Left lung (tissue), 10 donors: ENCODE data around the gene MIGA2. TPM values are rescaled to one million over a fixed set of nuclear protein-coding genes. Genes with fewer than 3 reads are reported as not detected.
A peak's percentile ranks its signal among the peaks of the same experiment; 100 is the strongest.

Experiments
- ATAC-seq: fragments of 200-7000 bp; cut with Tn5 transposase; one replicate; pipeline ENCODE4 v1.9.1; 2020; ENCODE audit warnings: moderate library complexity
- DNase-seq, 4 donors: peaks; one replicate each; pipeline ENCODE4 v3.0.0-alpha.2; 2013 to 2020
- H3K27ac ChIP-seq, 2 donors: fragments of 200-600 bp; sonication (generic) in 1 of 2; one replicate each; pipeline versions ENCODE4 v1.5.0 to v1.8.0; 2020 to 2021
- H3K27me3 ChIP-seq, 2 donors: fragments of 200-600 bp; sonication (generic) in 1 of 2; one replicate each; pipeline versions ENCODE4 v1.5.0 to v1.8.0; 2020 to 2021
- H3K36me3 ChIP-seq, 2 donors: fragments of 200-600 bp; sonication (generic) in 1 of 2; one replicate each; pipeline versions ENCODE4 v1.5.0 to v1.8.0; 2020 to 2021
- H3K4me1 ChIP-seq, 2 donors: fragments of 200-600 bp; one replicate each; pipeline ENCODE4 v1.8.0; 2021
- H3K4me3 ChIP-seq, 2 donors: fragments of 200-600 bp; sonication (generic) in 1 of 2; one replicate each; pipeline versions ENCODE4 v1.5.0 to v1.8.0; 2020 to 2021; ENCODE audit warnings: mild to moderate bottlenecking in 1 of 2
- H3K9me3 ChIP-seq, 2 donors: fragments of 200-600 bp; sonication (generic) in 1 of 2; one replicate each; pipeline versions ENCODE4 v1.5.0 to v1.8.0; 2020 to 2021
- intact Hi-C, 2 donors: fragments of 100-400 bp; cut with DNase I; formaldehyde crosslinking; loops; one replicate each; pipeline versions ENCODE4 v1.11.2 to v1.14.2; 2022
- polyA plus RNA-seq, 6 donors: library from polyadenylated mRNA; unstranded; fragments of 120-200 nt; gene quantifications; one replicate each; pipeline ENCODE4 v1.2.1, GENCODE V29; 2013; ENCODE audit not compliant: insufficient read length in 6 of 6
- total RNA-seq, 2 donors: library from RNA; stranded (reverse); fragmentation: NEBNext Ultra II Directional; extraction: Animal tissue kit (Norgen Biotek cat#: 25700); gene quantifications; one replicate each; pipeline ENCODE4 v1.2.1, GENCODE V29; 2021
- TF ChIP-seq, protein P1 (sequence below), 2 donors: fragments of 200-600 bp; sonication (generic) in 1 of 2; IDR thresholded peaks; one replicate each; pipeline versions ENCODE4 v1.5.0 to v1.8.0; 2021; ENCODE audit warnings: antibody characterized with exemption in 2 of 2
- donor health status: DM: no; HTN: yes; CAD: no.
- donor health status: DM: no; HTN: no; CAD: no.

MIGA2 gene
- total and polyA plus RNA-seq, 8 donors, result 15.9 to 28.6 (median 19.3) TPM

GRCh38 chr9:129052592-129052991, 16.2 kb downstream of the MIGA2 start:
- DNase-seq, result peak in 3 of 4 donors; percentile 37 to 90 (median 76)
- H3K36me3 ChIP-seq, result peaks cover 0 to 90% of the 10 kb centered on the region in 2 donors
- H3K27ac ChIP-seq, result peak overlapping the region; percentile 28 to 33
- intact Hi-C loops, result no loop called here
- no peaks in the 10 kb centered on the region for H3K4me1 ChIP-seq
- no peaks in the 10 kb centered on the region for H3K27me3 ChIP-seq
- TF ChIP-seq, protein P1, sequence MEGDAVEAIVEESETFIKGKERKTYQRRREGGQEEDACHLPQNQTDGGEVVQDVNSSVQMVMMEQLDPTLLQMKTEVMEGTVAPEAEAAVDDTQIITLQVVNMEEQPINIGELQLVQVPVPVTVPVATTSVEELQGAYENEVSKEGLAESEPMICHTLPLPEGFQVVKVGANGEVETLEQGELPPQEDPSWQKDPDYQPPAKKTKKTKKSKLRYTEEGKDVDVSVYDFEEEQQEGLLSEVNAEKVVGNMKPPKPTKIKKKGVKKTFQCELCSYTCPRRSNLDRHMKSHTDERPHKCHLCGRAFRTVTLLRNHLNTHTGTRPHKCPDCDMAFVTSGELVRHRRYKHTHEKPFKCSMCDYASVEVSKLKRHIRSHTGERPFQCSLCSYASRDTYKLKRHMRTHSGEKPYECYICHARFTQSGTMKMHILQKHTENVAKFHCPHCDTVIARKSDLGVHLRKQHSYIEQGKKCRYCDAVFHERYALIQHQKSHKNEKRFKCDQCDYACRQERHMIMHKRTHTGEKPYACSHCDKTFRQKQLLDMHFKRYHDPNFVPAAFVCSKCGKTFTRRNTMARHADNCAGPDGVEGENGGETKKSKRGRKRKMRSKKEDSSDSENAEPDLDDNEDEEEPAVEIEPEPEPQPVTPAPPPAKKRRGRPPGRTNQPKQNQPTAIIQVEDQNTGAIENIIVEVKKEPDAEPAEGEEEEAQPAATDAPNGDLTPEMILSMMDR (IDR thresholded peaks at IDR 0.05), result no peak
- no peak overlapping the region for H3K4me3 ChIP-seq
- no peaks in the 10 kb centered on the region for H3K9me3 ChIP-seq
- ATAC-seq, result peak; percentile 95

DNA sequence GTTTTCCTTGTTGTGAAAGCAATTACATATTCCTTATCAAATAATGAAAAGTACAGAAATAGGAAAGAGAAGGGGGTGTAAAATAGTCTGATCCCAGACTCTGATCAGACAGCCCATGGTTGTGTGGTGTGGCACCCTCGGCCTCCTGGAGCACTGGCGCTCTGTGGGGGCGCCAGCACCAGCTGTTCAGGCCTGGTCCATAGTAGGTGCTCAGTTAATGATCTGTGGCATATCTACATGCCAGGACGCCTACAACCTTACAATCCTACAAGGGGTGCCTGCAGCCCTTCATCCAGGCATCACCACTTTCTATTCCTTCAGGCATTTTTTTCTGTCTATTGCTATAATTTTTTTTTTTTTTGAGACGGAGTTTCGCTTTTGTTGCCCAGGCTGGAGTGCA, 16.6 kb downstream of the MIGA2 start:
- no peaks in the 10 kb centered on the region for H3K9me3 ChIP-seq
- peak overlapping the region in 1 of 2 donors; percentile 33 for H3K27ac ChIP-seq
- H3K4me1 ChIP-seq, result peaks cover 0 to 2% of the 10 kb centered on the region in 2 donors
- DNase-seq, result no peak
- intact Hi-C loops, result no loop called here
- ATAC-seq, result peak; percentile 10
- H3K27me3 ChIP-seq, result no peaks in the 10 kb centered on the region
- H3K36me3 ChIP-seq, result peaks cover 0 to 86% of the 10 kb centered on the region in 2 donors
- TF ChIP-seq, protein P1 (IDR thresholded peaks at IDR 0.05), result no peak
- H3K4me3 ChIP-seq, result no peak overlapping the region

- peaks cover 0 to 82% of the 10 kb centered on the region in 2 donors for H3K36me3 ChIP-seq
- TF ChIP-seq, protein P1 (IDR thresholded peaks at IDR 0.05), result no peak
- H3K27me3 ChIP-seq, result no peaks in the 10 kb centered on the region
- DNase-seq (no peak), ATAC-seq (no peak)
- H3K9me3 ChIP-seq, result no peaks in the 10 kb centered on the region
- peaks cover 0 to 10% of the 10 kb centered on the region in 2 donors for H3K4me1 ChIP-seq
- H3K4me3 ChIP-seq, result no peak overlapping the region
- intact Hi-C loops, result no loop called here
- H3K27ac ChIP-seq, result no peak overlapping the region
These were observed 17.9 kb downstream of the MIGA2 start for GRCh38 chr9:129054163-129054851.

- peaks cover 0 to 10% of the 10 kb centered on the region in 2 donors for H3K4me1 ChIP-seq
- intact Hi-C loops, result no loop called here
- peaks cover 0 to 87% of the 10 kb centered on the region in 2 donors for H3K36me3 ChIP-seq
These were observed 22.8 kb downstream of the MIGA2 start for GRCh38 chr9:129058965-129059795.

More at GRCh38 chr9:129058965-129059795, 22.8 kb downstream of the MIGA2 start:
- no peaks in the 10 kb centered on the region for H3K27me3 ChIP-seq
- ATAC-seq (peak; percentile 30), DNase-seq (no peak)
- H3K27ac ChIP-seq, result no peak overlapping the region
- H3K4me3 ChIP-seq, result no peak overlapping the region
- TF ChIP-seq, protein P1 (IDR thresholded peaks at IDR 0.05), result no peak
- H3K9me3 ChIP-seq, result no peaks in the 10 kb centered on the region
